Neural cell (in vitro differentiated cells): ENCODE data around the gene HMX1. TPM values are rescaled to one million over a fixed set of nuclear protein-coding genes. Genes with fewer than 3 reads are reported as not detected.

Experiments used
- H2AFZ ChIP-seq: fragments of 200-600, 300-800 bp; sonication (generic), shearing (Covaris generic); 2 replicates; pipeline ENCODE4 v1.6.0; 2014; ENCODE audit warnings: low read depth, mild to moderate bottlenecking, antibody characterized with exemption, low read length, moderate library complexity
- H3F3A ChIP-seq: fragments of 200-600 bp; shearing (Covaris generic); 2 replicates; pipeline ENCODE4 v1.6.1; 2016; ENCODE audit warnings: mild to moderate bottlenecking, moderate library complexity, mixed read lengths, antibody characterized with exemption, low read length; ENCODE audit not compliant: insufficient read depth, poor library complexity, severe bottlenecking
- H3K27ac ChIP-seq: fragments of 200-600, 300-800 bp; sonication (generic), shearing (Covaris generic); 2 replicates; pipeline ENCODE4 v1.5.1; 2014; ENCODE audit warnings: mild to moderate bottlenecking, low read length, moderate library complexity
- H3K27me3 ChIP-seq: fragments of 300-800, 200-600 bp; sonication (generic), shearing (Covaris generic); 2 replicates; pipeline ENCODE4 v1.6.0; 2014; ENCODE audit warnings: mild to moderate bottlenecking, low read depth, low read length, moderate library complexity; ENCODE audit not compliant: insufficient read depth
- H3K36me3 ChIP-seq: fragments of 300-800, 200-600 bp; sonication (generic), shearing (Covaris generic); 2 replicates; pipeline ENCODE4 v1.5.1; 2014; ENCODE audit warnings: mild to moderate bottlenecking, antibody characterized with exemption, low read length, moderate library complexity; ENCODE audit not compliant: insufficient read depth
- H3K4me2 ChIP-seq: fragments of 300-800, 200-600 bp; sonication (generic), shearing (Covaris generic); 2 replicates; pipeline ENCODE4 v1.6.0; 2014; ENCODE audit warnings: mild to moderate bottlenecking, low read length
- H3K4me3 ChIP-seq: fragments of 300-800, 200-600 bp; sonication (generic), shearing (Covaris generic); 2 replicates; pipeline ENCODE4 v1.5.1; 2014; ENCODE audit warnings: mild to moderate bottlenecking, low read length, moderate library complexity
- H3K79me2 ChIP-seq: fragments of 200-600 bp; shearing (Covaris generic); replicated peaks from 2 replicates; pipeline ENCODE4 v1.6.0; 2014; ENCODE audit warnings: mild to moderate bottlenecking, low read length, moderate library complexity; ENCODE audit not compliant: insufficient read depth
- H3K9ac ChIP-seq: fragments of 300-800, 200-600 bp; sonication (generic), shearing (Covaris generic); 2 replicates; pipeline ENCODE4 v1.6.1; 2016; ENCODE audit warnings: mild to moderate bottlenecking, low read length, mixed read lengths
- H3K9me2 ChIP-seq: fragments of 200-600 bp; shearing (Covaris generic); 2 replicates; pipeline ENCODE4 v1.6.1; 2016; ENCODE audit warnings: mild to moderate bottlenecking, low read length, mixed read lengths; ENCODE audit not compliant: insufficient read depth
- H3K9me3 ChIP-seq: fragments of 200-600, 300-800 bp; sonication (generic), shearing (Covaris generic); 2 replicates; pipeline ENCODE4 v1.6.1; 2016; ENCODE audit warnings: mild to moderate bottlenecking, mixed run types, low read length, moderate library complexity, mixed read lengths
- H4K20me1 ChIP-seq: fragments of 200-600 bp; shearing (Covaris generic); 2 replicates; pipeline ENCODE4 v1.6.1; 2016; ENCODE audit warnings: mild to moderate bottlenecking, mixed run types; ENCODE audit not compliant: insufficient read depth
- CTCF ChIP-seq: fragments of 450-650 bp; IDR thresholded peaks from 2 replicates; pipeline ENCODE4 v1.5.1; 2014; ENCODE audit warnings: antibody characterized with exemption, mild to moderate bottlenecking, moderate library complexity; ENCODE audit not compliant: poor library complexity, severe bottlenecking
- EP300 ChIP-seq: fragments of 450-650 bp; conservative IDR thresholded peaks from 2 replicates; pipeline ENCODE4 v1.6.1; 2014; ENCODE audit warnings: antibody characterized with exemption, mild to moderate bottlenecking, moderate library complexity; ENCODE audit not compliant: poor library complexity, severe bottlenecking
- EZH2 ChIP-seq: fragments of 200-600, 300-800 bp; shearing (Covaris generic), sonication (generic); IDR thresholded peaks from 2 replicates; pipeline ENCODE4 v1.6.1; 2014; ENCODE audit warnings: antibody characterized with exemption, low read length, borderline replicate concordance, mild to moderate bottlenecking; ENCODE audit not compliant: insufficient read depth, poor library complexity, severe bottlenecking
- MXI1 ChIP-seq: fragments of 450-650 bp; conservative IDR thresholded peaks from 2 replicates; pipeline ENCODE4 v1.6.1; 2014; ENCODE audit warnings: antibody characterized with exemption, mild to moderate bottlenecking; ENCODE audit not compliant: poor library complexity, severe bottlenecking
- POLR2AphosphoS5 ChIP-seq: IDR thresholded peaks from 2 replicates; pipeline ENCODE4 v1.6.1; 2012
- RAD21 ChIP-seq: fragments of 450-650 bp; conservative IDR thresholded peaks from 2 replicates; pipeline ENCODE4 v1.6.1; 2014; ENCODE audit warnings: antibody characterized with exemption, mild to moderate bottlenecking, moderate library complexity
- REST ChIP-seq: IDR thresholded peaks from 2 replicates; pipeline ENCODE4 v1.6.1; 2012; ENCODE audit warnings: borderline replicate concordance
- SMC3 ChIP-seq: fragments of 450-650 bp; conservative IDR thresholded peaks from 2 replicates; pipeline ENCODE4 v1.6.1; 2014; ENCODE audit warnings: antibody characterized with exemption, mild to moderate bottlenecking, moderate library complexity; ENCODE audit not compliant: poor library complexity
- TAF1 ChIP-seq: IDR thresholded peaks from 2 replicates; pipeline ENCODE4 v1.6.1; 2012; ENCODE audit warnings: low read depth
- polyA plus RNA-seq: library from polyadenylated mRNA; depleted of rRNA; stranded (reverse); fragments of >200 nt; gene quantifications from 2 replicates; pipeline ENCODE4 v1.2.3, GENCODE V29; 2014

Gene HMX1
- polyA plus RNA-seq, 1 donor from 2014 or later, result 0.89 TPM

- H3K27me3 ChIP-seq, result no peaks in the 10 kb centered on the region
- no peak overlapping the region for H3K4me3 ChIP-seq
- H2AFZ ChIP-seq, result no peak overlapping the region
- peaks cover 3% of the 10 kb centered on the region for H3K9me3 ChIP-seq
- H3K27ac ChIP-seq, result no peak overlapping the region
- H3K36me3 ChIP-seq, result no peaks in the 10 kb centered on the region
- no peaks in the 10 kb centered on the region for H3F3A ChIP-seq
- no peaks in the 10 kb centered on the region for H3K79me2 ChIP-seq
- no peak overlapping the region for H3K4me2 ChIP-seq
- H3K9ac ChIP-seq, result no peak overlapping the region
- H3K9me2 ChIP-seq, result no peaks in the 10 kb centered on the region
- no peaks in the 10 kb centered on the region for H4K20me1 ChIP-seq
- TF ChIP-seq EZH2 (no peak), SMC3 (no peak), CTCF (no peak), POLR2AphosphoS5 (no peak), TAF1 (no peak), MXI1 (no peak), RAD21 (no peak), REST (no peak), EP300 (no peak)
Observed at GRCh38 chr4:8831221-8832112, 40.2 kb downstream of the HMX1 start.

GRCh38 chr4:8830611-8831200, 40.9 kb downstream of the HMX1 start:
- H3F3A ChIP-seq, result no peaks in the 10 kb centered on the region
- no peak overlapping the region for H3K4me2 ChIP-seq
- H2AFZ ChIP-seq, result no peak overlapping the region
- peaks cover 3% of the 10 kb centered on the region for H3K9me3 ChIP-seq
- no peaks in the 10 kb centered on the region for H3K36me3 ChIP-seq
- TF ChIP-seq REST (no peak), EP300 (no peak), RAD21 (no peak), TAF1 (no peak), POLR2AphosphoS5 (no peak), MXI1 (no peak), SMC3 (no peak), CTCF (no peak), EZH2 (no peak)
- no peaks in the 10 kb centered on the region for H3K27me3 ChIP-seq
- H3K27ac ChIP-seq, result no peak overlapping the region
- H4K20me1 ChIP-seq, result no peaks in the 10 kb centered on the region
- no peaks in the 10 kb centered on the region for H3K79me2 ChIP-seq
- H3K9me2 ChIP-seq, result no peaks in the 10 kb centered on the region
- no peak overlapping the region for H3K4me3 ChIP-seq
- H3K9ac ChIP-seq, result no peak overlapping the region
